Hematopoietic multipotent progenitor cell treated with erythropoietin and hydrocortisone succinate and interleukin-3 and kit ligand, for 6 days (in vitro differentiated cells): ENCODE data around the gene KRT17.
"Not testable (repeated sequence)": the region's sequence is repeated elsewhere in the genome, so short reads cannot be mapped to it uniquely, and the experiment has no call there.

ENCODE experiments used
- DNase-seq: peaks from one replicate; pipeline ENCODE4 v3.0.0-alpha.2; 2015

KRT17 gene

GRCh38 chr17:41653892-41654677, 29.7 kb upstream of the KRT17 start:
- no peak for DNase-seq

- DNase-seq, result no peak
Observed at GRCh38 chr17:41653421-41653820, 29.0 kb upstream of the KRT17 start.

- no peak for DNase-seq
Observed at GRCh38 chr17:41652461-41652970, 28.1 kb upstream of the KRT17 start.

- DNase-seq, result no peak
Observed at GRCh38 chr17:41651625-41652460, 27.5 kb upstream of the KRT17 start.

GRCh38 chr17:41650794-41651624, 26.6 kb upstream of the KRT17 start:
- no peak for DNase-seq

- no peak for DNase-seq
Observed at GRCh38 chr17:41649923-41650519, 25.6 kb upstream of the KRT17 start.

- peak; percentile 88 for DNase-seq
Observed at GRCh38 chr17:41648411-41649195, 24.2 kb upstream of the KRT17 start.

- peak; percentile 87 for DNase-seq
Observed at GRCh38 chr17:41647940-41648410, 23.6 kb upstream of the KRT17 start.

- no peak for DNase-seq
Observed at GRCh38 chr17:41647038-41647813, 22.9 kb upstream of the KRT17 start.

GRCh38 chr17:41642252-41643156, 18.1 kb upstream of the KRT17 start:
- DNase-seq, result no peak

- DNase-seq, result not testable (repeated sequence)
Observed at GRCh38 chr17:41640596-41640995, 16.2 kb upstream of the KRT17 start.

- DNase-seq, result no peak
Observed at GRCh38 chr17:41639492-41640473, 15.4 kb upstream of the KRT17 start.

- no peak for DNase-seq
Observed at GRCh38 chr17:41638941-41639340, 14.6 kb upstream of the KRT17 start.

GRCh38 chr17:41638194-41638593, 13.8 kb upstream of the KRT17 start:
- no peak for DNase-seq

GRCh38 chr17:41636652-41637051, 12.3 kb upstream of the KRT17 start:
- no peak for DNase-seq

- DNase-seq, result no peak
Observed at GRCh38 chr17:41635121-41636097, 11.0 kb upstream of the KRT17 start.

- DNase-seq, result no peak
Observed at GRCh38 chr17:41634639-41635038, 10.3 kb upstream of the KRT17 start.
